SK-N-MC (cell line): ENCODE data around the gene YBEY.

ENCODE experiments used
- EZH2 ChIP-seq: fragments of 200-600 bp; sonication (generic); IDR thresholded peaks from one replicate; pipeline ENCODE4 v1.6.1; 2017; ENCODE audit warnings: antibody characterized with exemption
- FOXP2 ChIP-seq: optimal IDR thresholded peaks from 2 replicates; pipeline ENCODE3; 2011; ENCODE audit warnings: mild to moderate bottlenecking, moderate library complexity; ENCODE audit not compliant: insufficient read depth; ENCODE audit errors: extremely low read length, control extremely low read depth
- POLR2AphosphoS5 ChIP-seq: IDR thresholded peaks from 2 replicates; pipeline ENCODE4 v1.6.1; 2012; ENCODE audit warnings: mild to moderate bottlenecking, low read depth, low read length, borderline replicate concordance

DNA sequence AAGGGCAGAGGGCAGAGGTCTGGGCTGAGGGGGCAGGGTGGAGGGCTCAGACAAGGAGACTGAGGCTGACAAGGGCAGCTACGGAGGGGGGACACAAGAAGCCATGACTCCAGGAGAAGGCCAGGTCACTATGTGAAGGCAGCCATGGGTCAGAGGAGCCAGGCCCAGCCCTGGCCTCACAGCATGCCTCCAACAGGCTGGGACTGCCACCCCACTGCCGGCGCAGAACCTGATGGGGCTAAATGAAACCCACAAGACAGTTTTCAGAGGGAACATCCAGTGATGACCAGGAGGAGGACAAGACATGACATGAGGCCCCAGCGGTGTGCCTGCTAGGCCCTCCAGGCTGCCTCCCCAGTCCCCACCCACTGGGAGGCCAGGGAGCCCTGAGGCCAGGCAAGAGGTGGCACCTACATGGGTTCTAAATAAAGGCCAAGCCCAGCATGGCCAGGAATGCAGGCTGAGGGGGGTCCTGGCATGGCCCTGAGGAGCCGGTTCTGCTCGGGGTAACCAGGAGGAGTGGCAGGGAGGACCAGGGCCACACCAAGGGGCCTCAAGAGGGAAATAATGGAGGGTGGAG is 30.3 kb upstream of the YBEY start:
- TF ChIP-seq POLR2AphosphoS5 (no peak), FOXP2 (no peak), EZH2 (no peak)
